Measurements from ENCODE around the gene SUB1.

GRCh38 chr5:32543291-32543690 is 42.1 kb upstream of the SUB1 start:
- TF ChIP-seq CTCF (IDR thresholded peaks at IDR 0.05) (no peak), POLR2A (IDR thresholded peaks at IDR 0.05) (no peak)
